Gastroesophageal sphincter (tissue), 4 donors: ENCODE measurements around the gene RIPK1. TPM values are rescaled to one million over a fixed set of nuclear protein-coding genes. Genes with fewer than 3 reads are reported as not detected.
A peak's percentile ranks its signal among the peaks of the same experiment; 100 is the strongest.
"Not testable (repeated sequence)": the region's sequence is repeated elsewhere in the genome, so short reads cannot be mapped to it uniquely, and the experiment has no call there.

Source experiments
- ATAC-seq: fragments of 150-250 bp; one replicate; pipeline ENCODE4 v1.9.1; 2016; ENCODE audit warnings: mild to moderate bottlenecking, moderate library complexity
- H3K27ac ChIP-seq, 4 donors: fragments of 200-600 bp; sonication (generic) in 3 of 4; 1 replicate in 3 of 4; 2 replicates in 1 of 4; pipeline ENCODE4 v1.5.1; 2016 to 2019
- H3K27me3 ChIP-seq: fragments of 200-600 bp; sonication (generic); one replicate; pipeline ENCODE4 v1.5.1; 2019
- H3K36me3 ChIP-seq, 2 donors: fragments of 200-600 bp; sonication (generic); one replicate each; pipeline ENCODE4 v1.5.1; 2019; ENCODE audit warnings: control low read depth in 1 of 2
- H3K4me1 ChIP-seq, 3 donors: fragments of 200-600 bp; sonication (generic); 1 replicate in 2 of 3; 2 replicates in 1 of 3; pipeline ENCODE4 v1.5.1; 2016 to 2019; ENCODE audit warnings: control low read depth in 2 of 3
- H3K4me3 ChIP-seq, 2 donors: fragments of 200-600 bp; sonication (generic); one replicate each; pipeline ENCODE4 v1.5.1; 2019; ENCODE audit warnings: mild to moderate bottlenecking in 1 of 2, moderate library complexity in 1 of 2
- H3K9me3 ChIP-seq, 3 donors: fragments of 200-600 bp; sonication (generic); one replicate each; pipeline ENCODE4 v1.5.1; 2017 to 2019; ENCODE audit warnings: control low read depth in 2 of 3
- EP300 ChIP-seq: sonication (generic); formaldehyde crosslinking; IDR thresholded peaks from one replicate; pipeline ENCODE4 v1.6.1; 2017; ENCODE audit warnings: antibody characterized with exemption, mild to moderate bottlenecking
- POLR2A ChIP-seq, 2 donors: fragments of 450-650 bp; IDR thresholded peaks; one replicate each; pipeline ENCODE4 v1.6.1; 2017; ENCODE audit warnings: antibody characterized with exemption in 2 of 2, mild to moderate bottlenecking in 2 of 2, moderate library complexity in 1 of 2
- POLR2AphosphoS5 ChIP-seq: sonication (generic); formaldehyde crosslinking; IDR thresholded peaks from one replicate; pipeline ENCODE4 v1.6.1; 2017; ENCODE audit warnings: antibody characterized with exemption
- WGBS, 2 donors: methylation state at CpG; one replicate each; pipeline ENCODE4 v1.1.5; 2018; ENCODE audit warnings: low coverage in 1 of 2; 5-methylcytosine and 5-hydroxymethylcytosine counted together
- total RNA-seq, 4 donors: library from RNA; depleted of rRNA; stranded (reverse); fragments of >200 nt; gene quantifications; one replicate each; pipeline ENCODE4 v1.1.0, GENCODE V29; 2016
- TF ChIP-seq, protein P1 (sequence below), 4 experiments: fragments of 200-600 bp in 2 of 4; fragments of 450-650 bp in 2 of 4; sonication (generic) in 1 of 4; IDR thresholded peaks; one replicate each; pipeline ENCODE4 v1.5.1; 2017 to 2019; ENCODE audit warnings: antibody characterized with exemption in 4 of 4, mild to moderate bottlenecking in 2 of 4, moderate library complexity in 2 of 4

Gene RIPK1
- total RNA-seq, 4 donors from 2014 or later, result 20.1 to 28.9 (median 25.7) TPM

DNA sequence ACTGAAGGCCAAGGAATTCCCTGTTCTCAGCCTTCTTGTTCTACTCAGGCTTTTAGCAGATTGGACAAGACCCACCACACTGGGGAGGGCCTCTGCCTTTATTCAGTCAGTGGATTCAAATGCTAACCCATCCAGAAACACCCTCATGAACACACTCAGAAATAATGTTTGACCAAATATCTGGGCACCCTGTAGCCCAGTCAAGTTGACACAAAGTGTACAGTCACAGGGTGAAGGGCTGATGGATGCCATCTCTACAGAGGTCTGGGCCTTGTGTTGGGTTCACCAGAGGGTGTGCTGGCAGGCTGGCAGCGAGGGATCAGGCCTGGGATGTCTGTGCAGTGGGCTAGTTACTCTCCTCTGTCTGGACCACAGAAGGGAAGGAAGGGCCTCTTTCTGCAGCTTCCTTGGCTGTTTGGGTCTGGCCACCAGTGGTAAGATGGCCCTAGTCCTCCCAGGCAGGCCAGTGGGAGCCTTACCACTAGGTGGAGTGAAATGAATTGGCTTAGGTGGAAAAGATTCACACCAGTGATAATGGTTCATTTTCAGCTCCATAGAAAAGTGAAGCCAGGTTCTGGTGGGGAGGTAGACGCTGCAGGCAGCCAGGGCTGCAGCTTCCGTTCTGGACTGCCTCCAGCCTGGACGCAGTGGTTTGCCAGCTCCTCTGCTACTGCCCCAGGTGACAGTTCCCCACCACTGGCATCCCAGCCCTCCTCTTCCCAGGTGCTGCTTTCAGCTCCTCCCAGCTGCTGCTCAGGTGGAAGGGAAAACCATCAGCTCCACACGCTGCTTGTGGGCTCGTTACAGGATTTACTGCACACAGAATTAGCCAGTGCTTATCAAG is 79.8 kb downstream of the RIPK1 start:
- H3K4me3 ChIP-seq, result no peak overlapping the region
- TF ChIP-seq EP300, result no peak
- no peak for TF ChIP-seq POLR2AphosphoS5
- no peak for TF ChIP-seq POLR2A (IDR thresholded peaks at IDR 0.05)
- TF ChIP-seq, protein P1, sequence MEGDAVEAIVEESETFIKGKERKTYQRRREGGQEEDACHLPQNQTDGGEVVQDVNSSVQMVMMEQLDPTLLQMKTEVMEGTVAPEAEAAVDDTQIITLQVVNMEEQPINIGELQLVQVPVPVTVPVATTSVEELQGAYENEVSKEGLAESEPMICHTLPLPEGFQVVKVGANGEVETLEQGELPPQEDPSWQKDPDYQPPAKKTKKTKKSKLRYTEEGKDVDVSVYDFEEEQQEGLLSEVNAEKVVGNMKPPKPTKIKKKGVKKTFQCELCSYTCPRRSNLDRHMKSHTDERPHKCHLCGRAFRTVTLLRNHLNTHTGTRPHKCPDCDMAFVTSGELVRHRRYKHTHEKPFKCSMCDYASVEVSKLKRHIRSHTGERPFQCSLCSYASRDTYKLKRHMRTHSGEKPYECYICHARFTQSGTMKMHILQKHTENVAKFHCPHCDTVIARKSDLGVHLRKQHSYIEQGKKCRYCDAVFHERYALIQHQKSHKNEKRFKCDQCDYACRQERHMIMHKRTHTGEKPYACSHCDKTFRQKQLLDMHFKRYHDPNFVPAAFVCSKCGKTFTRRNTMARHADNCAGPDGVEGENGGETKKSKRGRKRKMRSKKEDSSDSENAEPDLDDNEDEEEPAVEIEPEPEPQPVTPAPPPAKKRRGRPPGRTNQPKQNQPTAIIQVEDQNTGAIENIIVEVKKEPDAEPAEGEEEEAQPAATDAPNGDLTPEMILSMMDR (IDR thresholded peaks at IDR 0.05), result no peak
- H3K9me3 ChIP-seq, result no peaks in the 10 kb centered on the region
- H3K27me3 ChIP-seq, result no peaks in the 10 kb centered on the region
- H3K27ac ChIP-seq, result no peak overlapping the region
- peaks cover 0 to 51% of the 10 kb centered on the region in 2 donors for H3K36me3 ChIP-seq
- no peaks in the 10 kb centered on the region for H3K4me1 ChIP-seq
- WGBS, 2 donors, result 100% methylated on average over 2 to 3 of the region's 6 CpGs
- no peak for ATAC-seq

DNA sequence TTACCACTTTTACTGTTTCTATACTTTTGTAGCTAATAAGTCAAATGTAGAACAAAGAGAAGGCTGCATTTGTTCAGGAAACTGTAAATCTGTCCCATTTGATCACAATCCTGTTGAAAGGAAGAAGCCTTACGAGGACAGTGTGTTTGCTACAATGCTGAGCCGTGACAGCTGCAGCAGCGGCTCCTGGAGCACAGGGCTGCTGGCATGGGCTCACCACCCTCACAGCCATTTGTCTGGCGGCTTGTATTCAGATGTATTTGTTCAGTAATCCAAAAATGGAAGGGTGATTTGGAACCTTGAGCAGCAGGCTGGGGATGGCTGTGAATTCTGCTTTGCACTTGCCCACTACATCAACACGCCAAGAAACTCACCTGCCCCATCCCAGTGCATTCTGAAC is 83.4 kb downstream of the RIPK1 start:
- Histone ChIP-seq H3K36me3 (peaks cover 0 to 58% of the 10 kb centered on the region in 2 donors), H3K27ac (no peak overlapping the region), H3K27me3 (no peaks in the 10 kb centered on the region), H3K9me3 (no peaks in the 10 kb centered on the region), H3K4me3 (no peak overlapping the region), H3K4me1 (peaks cover 0 to 17% (median 0%) of the 10 kb centered on the region in 3 donors)
- 79% methylated on average over 5 of the region's 5 CpGs; no CpG with 5 or more reads in 1 of the 2 donors for WGBS, 2 donors
- TF ChIP-seq, protein P1 (IDR thresholded peaks at IDR 0.05), result no peak
- TF ChIP-seq POLR2A (IDR thresholded peaks at IDR 0.05), result no peak
- no peak for TF ChIP-seq POLR2AphosphoS5
- TF ChIP-seq EP300, result no peak
- ATAC-seq, result no peak

DNA sequence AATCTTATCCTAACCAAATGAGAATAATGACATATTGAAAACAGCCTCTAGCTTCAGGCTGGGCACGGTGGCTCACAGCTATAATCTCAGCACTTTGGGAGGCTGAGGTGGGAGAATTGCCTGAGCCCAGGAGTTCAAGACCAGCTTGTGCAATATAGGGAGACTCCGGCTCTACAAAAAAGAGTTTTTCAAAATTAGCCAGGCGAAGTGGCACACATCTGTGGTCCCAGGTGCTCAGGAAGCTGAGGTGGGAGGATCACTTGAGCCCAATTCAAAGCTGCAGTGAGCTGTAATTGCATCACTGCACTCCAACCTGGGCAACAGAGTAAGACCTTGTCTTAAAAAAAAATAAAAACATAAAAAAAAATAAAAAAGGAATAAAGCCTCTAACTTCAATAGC is 84.4 kb downstream of the RIPK1 start:
- WGBS, 2 donors, result 100% methylated on average over 1 of the region's 3 CpGs; no CpG with 5 or more reads in 1 of the 2 donors
- Histone ChIP-seq H3K27ac (no peak overlapping the region), H3K27me3 (no peaks in the 10 kb centered on the region), H3K4me1 (peaks cover 0 to 18% (median 0%) of the 10 kb centered on the region in 3 donors), H3K9me3 (no peaks in the 10 kb centered on the region), H3K4me3 (no peak overlapping the region), H3K36me3 (peaks cover 0 to 54% of the 10 kb centered on the region in 2 donors)
- no peak for TF ChIP-seq POLR2AphosphoS5
- no peak for TF ChIP-seq EP300
- no peak for ATAC-seq

DNA sequence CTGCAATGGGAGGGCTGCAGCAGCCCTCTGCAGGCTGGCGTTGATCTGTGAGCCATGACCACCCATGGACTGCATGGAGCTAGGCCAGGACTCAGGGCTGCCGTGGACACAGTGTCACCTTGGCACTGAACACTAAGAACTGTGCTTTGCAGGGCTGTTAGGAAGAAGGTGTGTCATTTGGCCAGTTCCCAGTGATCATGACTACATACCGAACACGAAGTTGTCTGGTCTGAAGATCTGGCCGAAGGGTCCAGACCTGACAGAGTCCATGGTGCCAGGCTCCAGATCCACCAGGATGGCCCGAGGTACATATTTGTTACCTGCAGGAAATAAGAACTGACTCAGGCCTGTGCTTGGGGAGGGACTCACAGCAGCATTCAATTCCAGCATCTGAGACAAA is 87.1 kb downstream of the RIPK1 start:
- H3K27ac ChIP-seq, result peak overlapping the region in 3 of 4 donors; percentile 54 to 100 (median 62)
- peaks cover 0 to 44% (median 4%) of the 10 kb centered on the region in 3 donors for H3K4me1 ChIP-seq
- not testable (repeated sequence) for H3K9me3 ChIP-seq, ATAC-seq, H3K27me3 ChIP-seq, H3K4me3 ChIP-seq
- WGBS, 2 donors, result 86% methylated on average over 1 of the region's 6 CpGs; no CpG with 5 or more reads in 1 of the 2 donors
- H3K36me3 ChIP-seq, result peaks cover 0 to 28% of the 10 kb centered on the region in 2 donors

DNA sequence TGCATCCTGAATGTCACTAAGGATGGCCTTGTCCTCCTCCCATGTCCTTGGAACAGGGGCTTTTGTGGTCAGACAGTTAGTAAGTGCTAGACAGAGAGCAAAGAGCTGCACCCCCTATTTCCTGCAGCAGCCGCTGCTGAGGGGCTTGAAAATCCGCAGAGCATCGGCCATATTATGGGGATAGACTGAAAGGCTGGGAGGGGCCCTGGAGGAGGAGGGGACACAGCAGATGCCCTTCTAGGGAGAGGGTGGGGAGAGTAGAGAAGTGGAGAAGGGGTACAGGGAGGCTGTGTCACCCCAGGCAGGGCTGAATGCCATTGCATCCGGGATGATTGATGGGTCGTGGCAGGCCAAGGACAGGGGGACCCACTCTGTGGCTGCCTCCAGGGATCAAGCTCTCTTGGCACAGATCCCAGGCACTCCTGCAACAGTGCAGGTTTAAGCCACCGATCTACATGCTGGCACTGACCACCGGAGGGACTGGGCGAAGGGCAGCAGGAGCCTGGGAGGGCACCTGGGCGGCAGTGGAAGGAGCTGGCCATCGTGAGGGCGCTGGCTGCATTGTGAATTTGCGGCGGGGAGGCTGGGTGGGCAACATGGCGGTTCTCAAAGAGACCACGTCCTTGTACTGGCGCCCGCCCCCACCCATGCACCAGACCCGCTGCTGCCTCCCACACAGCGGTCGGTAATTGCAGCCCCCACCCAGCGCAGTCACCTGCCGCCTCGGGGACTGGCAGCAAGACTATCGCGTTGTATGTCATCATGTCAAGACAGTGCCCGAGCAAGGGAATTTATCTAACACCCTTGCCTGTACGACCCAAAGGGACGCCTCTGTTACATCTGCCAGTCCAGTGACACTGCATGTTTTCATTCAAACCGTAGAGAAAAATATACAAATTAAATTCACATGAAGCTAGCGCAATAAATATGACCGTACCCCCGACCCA is 88.2 kb downstream of the RIPK1 start:
- WGBS, 2 donors, result 4 to 20% methylated on average over 10 to 12 of the region's 32 CpGs

More for the DNA sequence above, 88.2 kb downstream of the RIPK1 start:
- Histone ChIP-seq H3K36me3 (peaks cover 0 to 27% of the 10 kb centered on the region in 2 donors), H3K4me3 (peak overlapping the region; percentile 67 to 98), H3K4me1 (peaks cover 0 to 54% (median 4%) of the 10 kb centered on the region in 3 donors), H3K27ac (peak overlapping the region; percentile 92 to 100 (median 98))
- H3K27me3 ChIP-seq, H3K9me3 ChIP-seq: not testable (repeated sequence)
- peak; percentile 6 for ATAC-seq
